Gastroesophageal sphincter (tissue), 4 donors: ENCODE measurements around the gene FUT8. TPM values are rescaled to one million over a fixed set of nuclear protein-coding genes. Genes with fewer than 3 reads are reported as not detected.

ENCODE experiments used
- ATAC-seq: fragments of 150-250 bp; one replicate; pipeline ENCODE4 v1.9.1; 2016; ENCODE audit warnings: mild to moderate bottlenecking, moderate library complexity
- H3K27ac ChIP-seq, 4 donors: fragments of 200-600 bp; sonication (generic) in 3 of 4; 1 replicate in 3 of 4; 2 replicates in 1 of 4; pipeline ENCODE4 v1.5.1; 2016 to 2019
- H3K27me3 ChIP-seq: fragments of 200-600 bp; sonication (generic); one replicate; pipeline ENCODE4 v1.5.1; 2019
- H3K36me3 ChIP-seq, 2 donors: fragments of 200-600 bp; sonication (generic); one replicate each; pipeline ENCODE4 v1.5.1; 2019; ENCODE audit warnings: control low read depth in 1 of 2
- H3K4me1 ChIP-seq, 3 donors: fragments of 200-600 bp; sonication (generic); 1 replicate in 2 of 3; 2 replicates in 1 of 3; pipeline ENCODE4 v1.5.1; 2016 to 2019; ENCODE audit warnings: control low read depth in 2 of 3
- H3K4me3 ChIP-seq, 2 donors: fragments of 200-600 bp; sonication (generic); one replicate each; pipeline ENCODE4 v1.5.1; 2019; ENCODE audit warnings: mild to moderate bottlenecking in 1 of 2, moderate library complexity in 1 of 2
- H3K9me3 ChIP-seq, 3 donors: fragments of 200-600 bp; sonication (generic); one replicate each; pipeline ENCODE4 v1.5.1; 2017 to 2019; ENCODE audit warnings: control low read depth in 2 of 3
- CTCF ChIP-seq, 4 experiments: fragments of 200-600 bp in 2 of 4; fragments of 450-650 bp in 2 of 4; sonication (generic) in 1 of 4; IDR thresholded peaks; one replicate each; pipeline ENCODE4 v1.5.1; 2017 to 2019; ENCODE audit warnings: antibody characterized with exemption in 4 of 4, mild to moderate bottlenecking in 2 of 4, moderate library complexity in 2 of 4
- EP300 ChIP-seq: sonication (generic); formaldehyde crosslinking; IDR thresholded peaks from one replicate; pipeline ENCODE4 v1.6.1; 2017; ENCODE audit warnings: antibody characterized with exemption, mild to moderate bottlenecking
- POLR2A ChIP-seq, 2 donors: fragments of 450-650 bp; IDR thresholded peaks; one replicate each; pipeline ENCODE4 v1.6.1; 2017; ENCODE audit warnings: antibody characterized with exemption in 2 of 2, mild to moderate bottlenecking in 2 of 2, moderate library complexity in 1 of 2
- POLR2AphosphoS5 ChIP-seq: sonication (generic); formaldehyde crosslinking; IDR thresholded peaks from one replicate; pipeline ENCODE4 v1.6.1; 2017; ENCODE audit warnings: antibody characterized with exemption
- WGBS, 2 donors: methylation state at CpG; one replicate each; pipeline ENCODE4 v1.1.5; 2018; ENCODE audit warnings: low coverage in 1 of 2; 5-methylcytosine and 5-hydroxymethylcytosine counted together
- total RNA-seq, 4 donors: library from RNA; depleted of rRNA; stranded (reverse); fragments of >200 nt; gene quantifications; one replicate each; pipeline ENCODE4 v1.1.0, GENCODE V29; 2016

The FUT8 gene
- total RNA-seq, 4 donors from 2014 or later = 16.9 to 35.2 (median 30.8) TPM

GRCh38 chr14:65771271-65771670, 358.7 kb downstream of the FUT8 start:
- no peak for ATAC-seq
- peaks cover 5% of the 10 kb centered on the region for H3K27me3 ChIP-seq
- H3K4me3 ChIP-seq = no peak overlapping the region
- H3K9me3 ChIP-seq = no peaks in the 10 kb centered on the region
- TF ChIP-seq CTCF (IDR thresholded peaks at IDR 0.05) (no peak), POLR2A (IDR thresholded peaks at IDR 0.05) (no peak)
- H3K27ac ChIP-seq = no peak overlapping the region
- H3K4me1 ChIP-seq = no peaks in the 10 kb centered on the region
- H3K36me3 ChIP-seq = no peaks in the 10 kb centered on the region
- WGBS, 2 donors = 100% methylated on average over 1 of the region's 3 CpGs

- no peak for ATAC-seq
- no peaks in the 10 kb centered on the region for H3K9me3 ChIP-seq
- WGBS, 2 donors = 83 to 100% methylated on average over 2 to 8 of the region's 8 CpGs
- H3K36me3 ChIP-seq = no peaks in the 10 kb centered on the region
- TF ChIP-seq POLR2AphosphoS5 = no peak
- TF ChIP-seq POLR2A (IDR thresholded peaks at IDR 0.05) = no peak
- TF ChIP-seq EP300 = no peak
- TF ChIP-seq CTCF (IDR thresholded peaks at IDR 0.05) = no peak
- no peak overlapping the region for H3K4me3 ChIP-seq
- H3K4me1 ChIP-seq = no peaks in the 10 kb centered on the region
- no peak overlapping the region for H3K27ac ChIP-seq
- H3K27me3 ChIP-seq = peaks cover 5% of the 10 kb centered on the region
These were observed 359.9 kb downstream of the FUT8 start for GRCh38 chr14:65772466-65772865.

- H3K27me3 ChIP-seq = peaks cover 6% of the 10 kb centered on the region
- no peak overlapping the region for H3K27ac ChIP-seq
- no peak for ATAC-seq
- H3K4me3 ChIP-seq = no peak overlapping the region
- 60 to 81% methylated on average over 4 of the region's 4 CpGs for whole genome bisulfite sequencing, 2 donors
- no peaks in the 10 kb centered on the region for H3K4me1 ChIP-seq
- no peak for TF ChIP-seq CTCF (IDR thresholded peaks at IDR 0.05)
- no peak for TF ChIP-seq POLR2A (IDR thresholded peaks at IDR 0.05)
- TF ChIP-seq POLR2AphosphoS5 = no peak
- TF ChIP-seq EP300 = no peak
- no peaks in the 10 kb centered on the region for H3K36me3 ChIP-seq
- no peaks in the 10 kb centered on the region for H3K9me3 ChIP-seq
These were observed 360.5 kb downstream of the FUT8 start for GRCh38 chr14:65772921-65773574.

GRCh38 chr14:65774041-65774440, 361.5 kb downstream of the FUT8 start:
- no peaks in the 10 kb centered on the region for H3K9me3 ChIP-seq
- ATAC-seq = no peak
- H3K27ac ChIP-seq = no peak overlapping the region
- no peaks in the 10 kb centered on the region for H3K36me3 ChIP-seq
- no peaks in the 10 kb centered on the region for H3K4me1 ChIP-seq
- TF ChIP-seq CTCF (IDR thresholded peaks at IDR 0.05) = no peak
- TF ChIP-seq POLR2A (IDR thresholded peaks at IDR 0.05) = no peak
- no peak for TF ChIP-seq EP300
- TF ChIP-seq POLR2AphosphoS5 = no peak
- H3K4me3 ChIP-seq = no peak overlapping the region
- WGBS, 2 donors = 83% methylated on average over 1 of the region's 1 CpG; no CpG with 5 or more reads in 1 of the 2 donors
- H3K27me3 ChIP-seq = peaks cover 8% of the 10 kb centered on the region

GRCh38 chr14:65776193-65776852, 363.8 kb downstream of the FUT8 start:
- Histone ChIP-seq H3K9me3 (no peaks in the 10 kb centered on the region), H3K27me3 (peaks cover 3% of the 10 kb centered on the region), H3K4me3 (no peak overlapping the region), H3K27ac (no peak overlapping the region), H3K36me3 (no peaks in the 10 kb centered on the region), H3K4me1 (no peaks in the 10 kb centered on the region)
- TF ChIP-seq EP300 (no peak), POLR2A (IDR thresholded peaks at IDR 0.05) (no peak), POLR2AphosphoS5 (no peak), CTCF (IDR thresholded peaks at IDR 0.05) (no peak)
- WGBS, 2 donors = 50 to 86% methylated on average over 2 to 4 of the region's 4 CpGs
- no peak for ATAC-seq
